Measurements from ENCODE around the gene BGLAP. TPM values are rescaled to one million over a fixed set of nuclear protein-coding genes. Genes with fewer than 3 reads are reported as not detected.

Gene BGLAP
- total RNA-seq, 1 donor from 2014 or later = 0.30 TPM

- Histone ChIP-seq H3K4me3 (no peak overlapping the region), H3K27ac (replicated peaks) (no peak overlapping the region), H3K9me3 (replicated peaks) (no peaks in the 10 kb centered on the region), H3K36me3 (peaks cover 42% of the 10 kb centered on the region), H3K27me3 (ENCODE audit: low read depth) (no peaks in the 10 kb centered on the region), H3K4me1 (peaks cover 49% of the 10 kb centered on the region)
- intact Hi-C loops (cut with micrococcal nuclease) = no loop called here
- TF ChIP-seq CTCF (IDR thresholded peaks at IDR 0.05; ENCODE audit: borderline replicate concordance) = no peak
- no peak for DNase-seq
Measured at GRCh38 chr1:156279837-156280236, 37.9 kb downstream of the BGLAP start.

GRCh38 chr1:156281281-156281680, 39.3 kb downstream of the BGLAP start:
- TF ChIP-seq CTCF (IDR thresholded peaks at IDR 0.05; ENCODE audit: borderline replicate concordance) = peak; percentile 14

GRCh38 chr1:156281693-156282478, 39.9 kb downstream of the BGLAP start:
- H3K4me1 ChIP-seq = peaks cover 49% of the 10 kb centered on the region
- H3K4me3 ChIP-seq = peak overlapping the region; percentile 82
- peaks cover 29% of the 10 kb centered on the region for H3K36me3 ChIP-seq
- TF ChIP-seq CTCF (IDR thresholded peaks at IDR 0.05; ENCODE audit: borderline replicate concordance) = no peak
- H3K27me3 ChIP-seq (ENCODE audit: low read depth) = no peaks in the 10 kb centered on the region
- H3K27ac ChIP-seq (replicated peaks) = peak overlapping the region; percentile 92
- intact Hi-C loops (cut with micrococcal nuclease) = no loop called here
- H3K9me3 ChIP-seq (replicated peaks) = no peaks in the 10 kb centered on the region
- DNase-seq = no peak

More at GRCh38 chr1:156281281-156281680, 39.3 kb downstream of the BGLAP start:
- peaks cover 29% of the 10 kb centered on the region for H3K36me3 ChIP-seq
- peaks cover 49% of the 10 kb centered on the region for H3K4me1 ChIP-seq
- H3K27me3 ChIP-seq (ENCODE audit: low read depth) = no peaks in the 10 kb centered on the region
- DNase-seq = peak; percentile 65
- intact Hi-C loops (cut with micrococcal nuclease) = no loop called here
- H3K27ac ChIP-seq (replicated peaks) = peak overlapping the region; percentile 92
- no peaks in the 10 kb centered on the region for H3K9me3 ChIP-seq (replicated peaks)
- peak overlapping the region; percentile 82 for H3K4me3 ChIP-seq

GRCh38 chr1:156282479-156283222, 40.7 kb downstream of the BGLAP start, which contains the start of gene SMG5:
SMG5 (minus strand) TSS chr1:156282825; CDS start chr1:156282680, 145 bp downstream.
- Histone ChIP-seq H3K4me3 (peak within 1 kb of the TSS; percentile 82), H3K27me3 (ENCODE audit: low read depth) (no peaks in the 10 kb centered on the region), H3K27ac (replicated peaks) (peak within 1 kb of the TSS; percentile 92), H3K4me1 (peaks cover 49% of the 10 kb centered on the region), H3K36me3 (peaks cover 21% of the 10 kb centered on the region), H3K9me3 (replicated peaks) (no peaks in the 10 kb centered on the region)
- intact Hi-C loops (cut with micrococcal nuclease) = no loop called here
- no peak for TF ChIP-seq CTCF (IDR thresholded peaks at IDR 0.05; ENCODE audit: borderline replicate concordance)
- peak; percentile 96 for DNase-seq

- TF ChIP-seq CTCF (IDR thresholded peaks at IDR 0.05; ENCODE audit: borderline replicate concordance) = no peak
- Histone ChIP-seq H3K36me3 (peaks cover 18% of the 10 kb centered on the region), H3K4me3 (peak overlapping the region; percentile 82), H3K27ac (replicated peaks) (peak overlapping the region; percentile 92), H3K4me1 (peaks cover 49% of the 10 kb centered on the region), H3K9me3 (replicated peaks) (no peaks in the 10 kb centered on the region), H3K27me3 (ENCODE audit: low read depth) (no peaks in the 10 kb centered on the region)
- intact Hi-C loops (cut with micrococcal nuclease) = no loop called here
- DNase-seq = no peak
Measured at GRCh38 chr1:156283521-156283920, 41.5 kb downstream of the BGLAP start.

Data from left ventricle myocardium inferior (tissue), 1 donor.